GM18867 (cell line): ENCODE data around the gene CARMIL1.
A peak's percentile ranks its signal among the peaks of the same experiment; 100 is the strongest.

Experiments
- ATAC-seq: cut with Tn5 transposase; IDR thresholded peaks from one replicate; pipeline ENCODE4 v1.9.1; 2021; ENCODE audit warnings: mild to moderate bottlenecking, moderate library complexity; ENCODE audit not compliant: unreplicated experiment

Gene CARMIL1

DNA sequence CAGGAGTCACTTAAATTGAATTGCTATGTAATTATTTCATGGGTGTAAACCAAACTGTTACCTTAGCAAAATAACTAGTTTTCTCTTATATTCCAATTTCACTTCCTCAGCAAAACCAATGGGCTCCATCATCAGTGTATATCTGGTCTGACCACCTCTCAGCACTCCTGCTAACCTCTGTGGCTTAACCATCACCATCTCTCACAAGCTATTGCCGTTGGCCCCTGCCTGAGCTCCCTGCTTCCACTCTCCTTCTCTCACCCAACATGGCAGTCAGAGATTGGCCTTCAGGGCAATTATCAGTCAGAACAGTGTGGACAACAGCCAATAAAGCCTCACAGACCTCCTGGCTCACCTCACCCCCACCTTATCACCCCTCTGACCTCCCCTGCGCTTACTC, 124.0 kb downstream of the CARMIL1 start:
- ATAC-seq = no peak

DNA sequence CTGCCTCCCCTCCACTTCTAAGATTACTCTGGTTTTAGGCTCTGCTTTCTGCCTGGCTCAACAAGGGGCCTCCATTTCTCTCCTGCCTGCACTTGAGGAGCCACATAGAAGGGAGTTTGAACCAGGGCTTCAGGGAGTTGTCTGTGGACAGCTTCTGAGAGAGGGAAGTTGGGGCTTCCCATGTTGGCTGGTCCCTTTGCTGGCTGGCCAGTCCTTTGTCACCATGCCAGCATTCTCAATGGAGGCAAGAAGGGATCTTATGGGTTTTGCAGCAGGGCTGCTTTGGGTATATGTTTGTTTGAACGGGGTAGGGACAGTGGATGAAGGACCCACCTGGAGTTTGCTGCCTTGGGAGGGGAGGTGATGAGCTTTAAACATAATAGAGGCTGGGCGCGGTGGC, 124.9 kb downstream of the CARMIL1 start:
- ATAC-seq = no peak

DNA sequence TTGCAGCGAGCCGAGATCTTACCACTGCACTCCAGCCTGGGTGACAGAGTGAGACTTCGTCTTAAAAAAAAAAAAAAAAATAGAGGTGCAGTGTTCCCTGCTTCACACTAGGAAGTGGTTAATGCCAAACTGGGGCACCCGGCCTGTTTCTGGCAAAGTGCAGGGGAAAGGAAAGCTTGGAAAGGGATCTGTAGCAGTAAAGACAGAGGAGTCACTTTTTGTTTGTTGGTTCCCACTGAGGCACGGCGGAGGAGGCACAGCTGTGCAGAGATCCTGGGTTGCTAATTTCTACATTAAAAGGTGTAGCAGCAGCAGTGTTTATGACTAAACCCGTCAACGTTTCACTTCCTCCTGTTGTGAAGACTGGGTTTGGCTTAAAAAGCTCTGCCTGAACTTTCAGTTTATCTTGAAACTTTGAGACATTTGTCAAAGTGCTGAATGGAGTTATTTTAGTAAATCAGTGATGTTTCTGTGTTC, 125.6 kb downstream of the CARMIL1 start:
- peak; percentile 98 for ATAC-seq

DNA sequence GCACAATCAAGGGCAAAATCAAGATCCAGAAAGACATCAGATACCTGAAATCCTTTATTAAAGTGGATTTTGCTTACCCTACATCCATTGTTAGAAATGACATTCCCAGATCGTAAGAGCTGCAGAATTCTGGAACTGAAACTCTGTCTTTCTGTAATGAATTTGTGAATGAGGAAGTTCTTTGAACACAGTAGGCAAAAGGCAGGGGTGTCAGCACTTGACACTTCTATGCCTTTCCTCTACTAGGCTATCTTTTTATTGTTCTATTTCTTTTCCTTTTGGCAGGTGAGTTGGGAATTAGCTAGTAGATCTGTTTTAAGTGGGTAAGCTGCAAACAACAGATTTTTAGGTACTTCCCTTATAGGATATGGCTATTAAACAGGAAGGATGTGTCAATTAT, 126.3 kb downstream of the CARMIL1 start:
- no peak for ATAC-seq

DNA sequence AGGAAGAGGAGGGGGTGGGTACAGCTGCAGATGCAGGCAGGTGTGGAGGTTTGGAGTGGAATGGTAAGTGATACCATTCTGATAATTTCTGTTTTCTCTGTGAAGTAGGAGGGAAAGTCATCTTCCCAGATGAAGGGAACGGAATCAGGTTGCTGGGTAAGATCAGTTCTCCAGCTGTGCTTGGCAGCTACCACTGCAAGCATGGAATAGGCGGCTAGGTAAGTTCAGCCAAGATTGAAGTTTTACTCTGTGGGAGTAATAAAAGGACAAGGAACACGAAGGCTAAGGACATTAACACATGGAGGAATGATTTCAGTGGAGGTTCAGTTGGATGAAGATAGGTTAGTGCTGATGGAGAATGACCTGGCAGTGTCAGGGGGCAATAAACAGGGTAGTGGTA, 128.3 kb downstream of the CARMIL1 start:
- ATAC-seq = no peak

DNA sequence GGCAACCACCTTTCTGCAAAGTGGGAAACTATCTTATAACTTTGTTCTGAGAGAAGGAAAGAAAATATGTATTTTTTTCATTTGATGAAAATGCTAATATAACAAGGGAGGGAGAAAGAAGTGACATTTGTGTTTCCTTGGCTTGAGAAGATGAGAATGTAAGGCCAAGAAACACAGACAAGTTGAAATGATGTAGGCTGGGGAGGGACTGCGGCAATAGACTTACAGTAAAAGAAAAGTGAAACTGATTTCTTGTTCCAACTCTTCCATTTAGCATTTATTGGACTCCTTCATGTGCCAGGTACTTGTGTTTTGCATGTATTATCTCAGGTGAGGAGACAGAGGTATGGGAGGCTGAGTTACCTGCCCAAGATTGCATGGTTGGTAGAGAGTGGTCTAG, 130.9 kb downstream of the CARMIL1 start:
- ATAC-seq = no peak

DNA sequence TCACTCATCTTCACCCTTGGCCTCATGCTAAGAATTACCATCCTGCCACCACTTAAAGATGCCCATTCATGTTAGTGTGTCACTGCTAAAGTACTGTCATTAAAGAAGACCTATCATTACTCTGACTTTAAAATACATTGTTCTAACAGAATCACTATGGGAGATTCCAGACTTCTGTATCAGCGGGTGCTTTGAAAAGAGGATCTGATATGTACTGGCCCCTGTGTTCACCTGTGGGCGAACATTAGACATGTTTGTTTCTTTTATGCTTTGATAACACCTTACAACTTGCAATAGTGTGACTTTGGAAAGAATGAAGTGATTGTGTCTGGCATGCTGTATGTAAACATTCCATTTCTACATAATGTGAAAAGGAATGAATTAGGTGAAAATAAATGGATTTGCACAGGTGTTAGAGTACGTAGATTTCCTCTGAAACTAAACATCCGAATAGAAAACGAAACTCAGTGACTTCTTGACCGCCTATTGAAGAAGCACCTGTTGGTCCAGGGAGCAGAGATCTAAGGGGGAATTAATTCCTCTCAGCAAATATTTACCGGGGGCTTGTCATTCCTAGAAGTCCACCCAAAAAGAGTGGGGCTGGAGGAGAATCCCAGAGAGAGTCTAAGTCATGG, 132.3 kb downstream of the CARMIL1 start:
- ATAC-seq = peak; percentile 47

DNA sequence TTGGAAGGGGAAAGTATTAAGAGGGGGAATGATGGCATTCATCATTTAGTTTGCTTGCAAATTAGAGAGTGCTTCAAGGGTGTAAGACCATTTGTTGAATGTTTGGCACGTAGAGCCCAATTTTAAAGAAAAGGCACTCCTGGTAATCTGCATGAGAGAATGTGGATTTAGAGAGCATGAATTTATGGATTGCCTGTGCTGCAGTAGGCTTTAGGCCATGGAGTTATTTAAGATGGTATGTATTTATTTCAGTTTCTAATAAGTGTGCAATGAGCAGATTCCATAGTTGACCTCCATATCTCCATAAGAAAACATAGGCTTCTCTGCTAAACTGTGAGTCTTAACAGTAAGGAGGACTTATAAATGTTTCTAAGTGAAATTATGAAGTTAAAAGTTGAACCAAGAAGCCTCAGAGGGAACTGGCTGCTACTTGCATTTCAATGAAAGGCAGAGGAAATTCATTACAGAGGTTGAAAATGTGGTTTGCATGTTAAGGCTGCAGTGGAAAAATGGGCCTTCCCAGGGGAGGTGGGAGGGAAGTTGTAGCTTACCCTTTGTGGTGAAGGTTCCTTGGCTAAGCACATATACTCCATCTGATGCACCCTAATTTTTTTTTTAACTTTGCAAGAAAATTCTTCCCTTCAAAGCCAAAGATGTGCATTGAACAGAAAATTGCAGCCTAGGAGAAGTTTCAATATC, 134.2 kb downstream of the CARMIL1 start:
- no peak for ATAC-seq

DNA sequence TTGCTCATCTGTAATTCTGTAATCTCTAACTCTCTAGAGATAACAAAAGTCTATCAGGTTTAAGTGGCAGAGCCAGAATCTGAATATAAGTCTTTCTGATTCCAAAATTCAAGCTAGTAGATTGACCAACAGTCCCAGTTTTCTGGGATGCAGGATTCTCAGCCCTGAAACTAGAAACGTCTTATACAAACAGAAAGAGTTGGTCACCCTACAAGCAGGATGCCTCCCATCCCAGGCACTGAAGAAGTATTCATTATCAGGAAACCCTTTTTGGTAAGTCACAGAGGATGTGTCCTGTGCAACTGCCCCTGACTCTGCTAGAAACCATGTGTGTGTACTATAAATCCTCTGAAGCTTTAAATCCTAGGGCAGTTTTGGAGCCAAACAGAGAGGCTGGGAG, 135.0 kb downstream of the CARMIL1 start:
- ATAC-seq = no peak

DNA sequence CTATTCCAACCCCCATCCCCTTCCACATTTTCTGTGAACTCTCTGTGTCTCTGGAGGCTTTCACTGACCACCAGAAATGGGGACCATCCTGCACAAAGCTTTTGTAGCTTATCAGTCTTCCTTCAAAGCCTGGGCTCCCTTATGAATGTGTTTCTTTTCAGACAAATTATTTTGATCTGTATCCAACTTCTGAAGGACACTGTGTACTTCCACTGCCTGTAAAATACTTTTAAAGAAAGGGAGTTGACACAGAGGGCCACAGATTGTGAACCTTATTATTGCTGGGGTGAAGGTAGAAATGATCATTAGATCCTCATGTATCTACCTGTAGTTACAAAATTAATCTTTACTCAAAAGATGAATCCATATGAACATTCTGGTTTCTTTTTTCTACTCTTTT, 135.6 kb downstream of the CARMIL1 start:
- no peak for ATAC-seq

DNA sequence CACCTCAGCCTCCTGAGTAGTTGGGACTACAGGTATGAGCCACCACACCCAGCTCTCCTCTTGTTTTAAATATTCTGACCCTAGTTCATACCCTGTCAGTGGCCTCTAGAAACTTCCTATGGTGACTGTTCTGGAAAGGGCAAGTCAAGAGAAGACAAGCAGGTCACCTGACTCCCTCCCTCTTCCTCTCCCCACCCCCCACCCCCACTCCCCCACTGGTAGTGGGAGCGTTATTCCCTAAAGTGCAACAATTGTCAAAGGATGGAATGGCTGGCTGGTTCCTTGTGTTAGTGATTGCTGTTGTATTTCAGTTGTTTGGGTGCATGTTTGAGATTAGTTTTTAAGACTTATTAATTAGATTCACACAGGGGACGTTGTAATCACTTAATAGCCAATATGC, 136.1 kb downstream of the CARMIL1 start:
- ATAC-seq = no peak

DNA sequence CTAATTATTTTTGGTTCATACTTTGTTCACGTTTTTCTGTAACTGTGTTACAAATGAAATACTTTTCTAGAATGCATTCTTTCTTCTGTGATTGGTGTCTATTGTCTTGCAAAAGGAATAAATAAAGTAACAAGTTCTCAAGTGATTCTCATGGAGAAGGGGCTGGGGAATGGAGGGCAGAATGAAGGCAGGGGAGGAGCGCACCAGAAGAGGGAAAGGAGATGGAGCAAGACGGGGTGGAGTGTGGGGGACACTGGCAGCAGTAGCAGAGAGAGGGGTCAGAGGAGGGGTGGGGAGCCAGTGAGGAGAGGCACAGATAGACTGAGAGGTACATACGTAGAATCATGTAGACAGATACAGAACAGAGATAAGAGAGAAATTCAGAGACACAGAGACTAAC, 136.5 kb downstream of the CARMIL1 start:
- ATAC-seq = no peak

DNA sequence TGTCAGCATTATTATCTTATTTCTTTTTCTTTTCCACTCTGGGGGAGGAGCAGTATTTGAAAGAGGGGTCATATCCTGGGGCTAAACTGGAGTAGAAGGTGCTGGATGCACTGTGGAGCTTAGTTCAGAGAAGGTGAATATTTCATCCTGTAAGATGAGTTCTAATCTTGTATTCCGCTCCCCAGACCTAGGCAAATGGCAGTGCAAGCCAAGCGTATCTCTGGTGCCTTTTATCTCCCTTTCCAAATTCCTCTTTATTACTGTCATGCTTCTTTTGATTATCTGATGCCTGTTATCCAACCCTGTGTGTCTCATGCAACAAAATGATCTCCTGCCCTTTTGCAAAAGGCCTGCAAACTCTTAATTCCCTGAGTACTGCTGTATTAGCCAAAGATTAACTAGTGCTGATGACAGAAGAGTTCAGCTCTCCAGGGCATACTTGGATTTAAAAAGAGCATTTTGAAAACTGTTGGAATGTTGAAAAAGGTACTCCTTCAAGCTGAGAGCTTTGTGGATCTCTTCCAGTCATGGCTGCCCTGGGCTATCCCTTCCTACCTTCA, 138.0 kb downstream of the CARMIL1 start:
- ATAC-seq = no peak

DNA sequence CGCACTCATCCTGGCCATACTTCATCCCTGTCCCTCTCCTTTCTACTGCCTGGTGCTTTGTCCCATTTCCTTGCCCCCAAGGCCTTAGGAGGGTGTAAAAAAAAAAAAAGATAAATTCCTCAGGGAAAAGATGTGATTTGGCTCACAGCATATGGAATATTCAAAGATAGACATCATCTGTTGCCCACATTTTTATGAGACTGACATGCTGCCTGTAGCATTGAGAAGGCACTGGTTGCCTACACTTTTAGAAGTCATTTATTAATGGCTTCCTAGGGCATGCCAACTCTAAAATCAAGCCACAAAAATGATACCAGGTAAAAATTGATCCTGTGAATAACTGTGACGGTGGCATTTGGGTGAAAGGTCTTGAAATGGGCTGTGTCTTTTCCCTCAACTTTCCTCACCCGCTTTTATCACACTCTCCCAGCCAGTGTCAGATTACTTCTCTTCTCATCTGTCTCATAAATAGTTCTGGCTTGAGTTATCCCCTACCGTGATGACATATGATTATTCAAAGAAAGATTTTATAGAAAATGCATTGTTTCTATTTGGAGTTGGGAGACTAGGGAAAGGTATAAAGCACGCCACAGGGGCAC, 139.4 kb downstream of the CARMIL1 start:
- no peak for ATAC-seq

DNA sequence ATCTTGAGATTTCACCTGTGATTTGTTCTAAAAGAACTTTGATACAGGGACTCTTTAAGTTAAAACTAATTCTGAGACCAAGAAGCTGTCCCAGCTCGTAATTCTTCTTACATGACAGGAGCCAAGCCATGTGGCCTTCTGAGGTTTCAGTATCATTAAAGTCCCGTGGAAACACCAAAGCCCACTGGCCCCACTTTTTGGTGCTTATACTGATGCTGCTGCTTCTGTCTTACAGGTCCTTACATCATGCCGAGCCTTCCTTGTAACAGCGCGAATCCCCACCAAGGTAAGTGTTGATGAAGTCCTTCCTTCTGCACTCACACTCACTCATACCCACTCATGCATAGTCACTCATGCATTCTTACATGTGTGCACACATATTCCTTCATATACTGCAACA, 140.7 kb downstream of the CARMIL1 start:
- no peak for ATAC-seq

DNA sequence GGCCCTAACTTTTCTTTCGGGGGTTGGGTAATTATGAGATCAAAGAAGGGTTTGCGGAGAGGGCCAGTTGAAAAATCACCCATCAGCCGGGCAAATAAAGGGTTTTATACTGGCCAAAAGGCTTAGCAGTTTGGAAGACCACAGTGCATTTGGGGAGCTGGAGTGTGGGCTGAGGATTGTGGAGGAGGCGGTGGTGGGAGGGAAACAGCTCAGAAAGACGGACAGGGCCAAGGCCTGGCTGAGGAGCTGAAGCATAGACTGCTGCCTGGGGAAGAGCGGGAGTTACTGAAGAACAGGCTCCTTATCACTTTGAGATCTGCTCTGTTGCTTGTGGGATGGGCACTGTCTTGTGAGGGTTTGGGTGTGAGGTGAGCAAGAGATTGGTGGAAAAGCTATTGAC, 144.2 kb downstream of the CARMIL1 start:
- no peak for ATAC-seq

DNA sequence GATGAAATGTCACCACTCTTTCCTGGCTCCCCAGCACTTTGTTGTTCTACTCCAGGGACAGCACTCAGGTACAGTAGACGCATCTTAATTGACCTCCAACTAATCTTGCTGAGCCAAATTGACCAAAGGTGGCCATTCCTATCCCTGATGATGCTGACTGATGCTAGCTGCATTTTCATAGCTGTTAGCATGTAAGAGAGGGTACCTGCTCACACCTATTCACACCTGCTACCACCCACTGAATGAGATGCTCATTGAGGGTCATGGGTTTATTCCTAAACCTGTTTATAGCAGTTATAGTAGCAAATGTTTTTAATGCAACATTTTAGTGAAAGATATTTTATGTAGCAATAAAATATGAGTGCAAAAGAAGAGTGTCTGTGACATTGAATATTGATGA, 145.1 kb downstream of the CARMIL1 start:
- no peak for ATAC-seq

DNA sequence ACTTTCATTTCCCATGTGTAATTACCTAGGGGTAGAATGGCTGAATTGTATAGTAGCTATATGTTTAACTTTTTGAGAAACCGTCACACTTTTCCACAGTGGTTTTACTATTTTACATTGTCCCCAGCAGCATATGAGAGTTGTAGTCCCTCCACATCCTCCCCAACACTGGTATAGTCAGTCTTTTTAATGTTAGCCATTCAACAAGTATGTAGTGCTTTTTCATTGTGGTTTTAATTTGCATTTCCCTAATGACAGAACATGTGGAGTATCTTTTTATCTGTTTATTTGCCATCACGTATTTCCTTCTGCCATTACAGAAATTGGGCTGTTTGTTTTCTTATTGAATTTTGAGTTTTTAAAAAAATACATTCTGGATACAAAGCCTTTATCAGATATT, 148.4 kb downstream of the CARMIL1 start:
- no peak for ATAC-seq

DNA sequence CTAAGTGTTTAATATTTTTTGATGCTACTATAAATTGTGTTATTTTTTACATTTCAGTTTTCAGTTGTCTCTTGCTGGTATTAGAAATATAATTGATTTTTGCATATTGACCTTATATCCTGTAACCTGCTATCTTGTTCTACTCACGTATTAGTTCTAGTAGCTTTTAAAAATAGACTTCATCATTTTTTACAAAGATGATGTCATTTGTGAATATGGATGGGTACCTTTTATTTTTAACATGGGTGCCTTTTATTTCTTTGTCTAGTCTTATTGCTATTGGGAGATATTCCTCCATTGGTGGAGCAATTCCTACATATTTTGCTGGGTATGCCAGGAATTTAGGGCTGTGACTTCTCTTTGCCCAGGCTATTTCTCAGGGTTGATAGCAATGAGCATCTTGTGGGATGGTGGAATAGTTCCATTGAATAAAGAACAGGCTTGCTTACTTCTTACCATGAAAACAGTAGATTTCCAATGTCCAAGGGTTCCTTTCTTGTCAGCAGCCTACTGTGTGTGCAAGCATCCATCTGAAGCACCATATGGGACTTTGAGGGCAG, 149.7 kb downstream of the CARMIL1 start:
- ATAC-seq = no peak

DNA sequence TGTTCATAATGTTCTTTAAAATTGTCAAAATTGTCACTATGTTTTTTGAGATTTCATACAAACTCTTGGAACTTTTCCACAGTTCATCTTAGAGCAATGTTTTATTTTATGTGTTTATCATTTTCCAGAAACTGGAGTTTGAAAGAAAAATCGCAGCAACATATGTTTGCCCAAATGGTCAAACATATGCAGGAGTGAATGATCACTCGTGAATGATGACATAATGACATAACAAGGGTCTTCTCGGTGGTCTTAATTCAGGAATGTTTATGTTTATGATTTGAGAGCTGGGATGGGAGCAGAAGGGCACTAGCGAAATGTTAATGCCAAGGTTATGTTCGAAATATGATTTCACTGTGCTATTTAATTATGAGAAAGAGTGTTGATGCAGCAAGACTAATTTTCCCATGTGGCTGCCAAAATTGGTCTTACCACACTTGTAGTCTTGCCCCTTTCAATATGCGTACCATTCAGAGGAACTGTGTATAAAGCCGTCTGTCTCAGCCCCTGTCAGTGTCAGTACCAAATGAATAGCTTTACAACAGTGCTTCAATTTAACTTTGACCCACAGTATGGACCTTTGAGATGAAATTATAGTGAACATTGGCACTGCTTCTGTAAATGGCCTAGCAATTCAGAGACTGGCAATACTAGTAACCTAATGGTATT, 152.3 kb downstream of the CARMIL1 start:
- ATAC-seq = no peak

DNA sequence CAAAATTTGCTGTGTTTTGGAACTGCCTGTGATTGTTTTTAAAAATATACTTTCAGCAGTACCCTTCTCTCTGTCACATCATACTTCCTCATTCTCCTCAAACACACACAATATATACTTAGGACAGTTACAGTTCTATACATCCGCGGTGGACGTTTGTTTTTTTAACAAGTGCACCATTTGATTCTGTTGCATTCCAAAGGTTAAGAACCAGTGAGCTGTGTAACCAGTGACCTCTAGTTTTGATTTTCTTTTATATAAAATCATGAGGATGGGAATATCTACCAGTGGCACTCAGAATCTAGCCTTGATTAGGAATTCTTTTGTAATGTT, 152.8 kb downstream of the CARMIL1 start:
- ATAC-seq = no peak
